ENCODE measurements around the gene CALML4.
"Not testable (repeated sequence)": the region's sequence is repeated elsewhere in the genome, so short reads cannot be mapped to it uniquely, and the experiment has no call there.

The CALML4 gene

DNA sequence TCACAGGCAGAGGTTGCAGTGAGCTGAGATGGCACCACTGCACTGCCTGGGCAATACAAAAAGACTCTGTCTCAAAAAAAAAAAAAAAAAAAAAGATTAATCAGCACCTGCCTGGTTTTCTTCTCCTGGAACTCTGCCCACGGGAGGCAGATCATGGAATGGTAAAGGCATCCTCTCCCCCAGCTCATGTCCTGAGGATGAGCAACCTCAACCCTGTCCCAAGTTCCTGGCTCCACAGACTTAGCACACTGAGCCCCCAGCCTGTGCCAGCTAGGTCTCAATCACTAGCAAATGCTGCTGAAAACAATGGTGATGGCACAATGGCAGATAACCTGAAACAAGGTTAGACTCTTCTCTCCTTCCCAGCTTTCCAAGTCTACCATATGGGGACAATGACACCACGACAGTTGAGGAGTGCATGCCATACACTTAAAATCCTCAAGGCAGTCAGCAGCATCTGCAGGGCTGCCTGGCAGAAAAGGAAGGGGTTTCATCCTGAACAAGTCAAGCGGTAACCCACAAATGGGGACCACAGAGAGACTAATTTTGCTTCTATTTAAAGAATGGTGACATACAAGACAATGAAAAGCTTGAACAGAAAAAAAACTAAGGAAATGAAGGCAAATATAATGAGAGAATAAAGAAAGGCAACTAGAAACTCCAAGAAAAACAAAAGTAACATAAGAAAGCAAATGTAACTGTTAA lies 19.6 kb upstream of the CALML4 start:
- DNase-seq (ENCODE audit: low read depth), result no peak

DNA sequence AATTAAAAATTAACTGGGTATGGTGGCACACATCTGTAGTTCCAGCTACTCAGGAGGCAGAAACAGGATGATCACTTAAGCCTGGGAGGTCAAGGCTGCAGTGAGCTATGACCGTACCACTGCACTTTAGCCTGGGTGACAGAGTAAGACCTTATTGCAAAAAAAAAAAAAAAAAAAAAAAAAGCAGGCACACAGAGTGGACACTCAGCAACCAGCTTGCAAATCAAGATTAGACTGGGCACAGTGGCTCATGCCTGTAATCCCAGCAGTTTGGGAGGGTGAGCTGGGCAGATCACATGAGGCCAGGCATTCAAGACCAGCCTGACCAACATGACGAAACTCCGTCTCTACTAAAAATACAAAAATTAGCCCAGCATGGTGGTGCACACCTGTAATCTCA lies 19.0 kb upstream of the CALML4 start:
- DNase-seq (ENCODE audit: low read depth), result no peak

DNA sequence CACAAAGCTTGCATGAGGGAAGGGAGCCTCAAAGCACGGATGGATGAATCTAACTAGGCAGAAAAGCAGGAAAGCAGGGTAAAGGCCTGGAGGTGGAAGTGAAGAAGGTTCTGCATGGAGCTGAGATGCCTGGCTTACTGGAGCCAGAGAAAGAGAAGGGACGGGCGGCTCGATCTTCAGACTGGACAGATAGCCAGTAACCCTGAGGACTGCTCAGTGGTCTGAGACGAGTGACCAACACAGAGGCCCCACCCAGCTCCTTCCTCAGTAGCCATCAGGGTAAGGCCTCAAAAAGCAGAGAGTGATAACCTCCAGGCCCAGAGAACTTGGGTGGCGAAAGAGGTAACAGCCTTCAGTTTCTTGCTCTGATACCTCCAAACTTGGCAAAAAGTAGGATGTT lies 18.0 kb upstream of the CALML4 start:
- no peak for DNase-seq (ENCODE audit: low read depth)

DNA sequence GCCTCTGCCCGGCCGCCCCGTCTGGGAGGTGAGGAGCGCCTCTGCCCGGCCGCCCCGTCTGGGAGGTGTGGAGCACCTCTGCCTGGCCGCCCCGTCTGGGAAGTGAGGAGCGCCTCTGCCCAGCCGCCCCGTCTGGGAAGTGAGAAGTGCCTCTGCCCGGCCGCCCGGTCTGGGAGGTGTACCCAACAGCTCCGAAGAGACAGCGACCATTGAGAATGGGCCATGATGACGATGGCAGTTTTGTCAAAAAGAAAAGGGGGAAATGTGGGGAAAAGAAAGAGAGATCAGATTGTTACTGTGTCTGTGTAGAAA lies 17.3 kb upstream of the CALML4 start:
- DNase-seq (ENCODE audit: low read depth), result not testable (repeated sequence)

DNA sequence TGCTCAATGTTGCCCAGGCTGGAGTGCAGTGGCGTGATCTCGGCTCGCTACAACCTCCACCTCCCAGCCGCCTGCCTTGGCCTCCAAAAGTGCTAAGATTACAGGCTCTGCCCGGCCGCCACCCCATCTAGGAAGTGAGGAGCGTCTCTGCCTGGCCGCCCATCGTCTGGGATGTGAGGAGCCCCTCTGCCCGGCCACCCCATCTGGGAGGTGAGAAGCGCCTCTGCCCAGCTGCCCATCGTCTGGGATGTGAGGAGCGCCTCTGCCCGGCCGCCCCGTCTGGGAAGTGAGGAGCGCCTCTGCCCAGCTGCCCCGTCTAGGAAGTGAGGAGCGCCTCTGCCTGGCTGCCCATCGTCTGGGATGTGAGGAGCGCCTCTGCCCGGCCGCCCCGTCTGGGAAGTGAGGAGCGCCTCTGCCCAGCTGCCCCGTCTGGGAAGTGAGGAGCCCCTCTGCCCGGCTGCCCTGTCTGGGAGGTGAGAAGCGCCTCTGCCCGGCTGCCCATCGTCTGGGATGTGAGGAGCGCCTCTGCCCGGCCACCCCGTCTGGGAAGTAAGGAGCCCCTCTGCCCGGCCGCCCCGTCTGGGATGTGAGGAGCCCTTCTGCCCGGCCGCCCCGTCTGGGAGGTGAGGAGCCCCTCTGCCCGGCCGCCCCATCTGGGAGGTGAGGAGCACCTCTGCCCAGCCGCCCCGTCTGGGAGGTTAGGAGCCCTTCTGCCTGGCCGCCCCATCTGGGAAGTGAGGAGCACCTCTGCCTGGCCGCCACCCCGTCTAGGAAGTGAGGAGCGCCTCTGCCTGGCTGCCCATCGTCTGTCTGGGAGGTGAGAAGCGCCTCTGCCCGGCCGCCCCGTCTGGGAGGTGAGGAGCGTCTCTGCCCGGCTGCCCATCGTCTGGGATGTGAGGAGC lies 16.6 kb upstream of the CALML4 start:
- DNase-seq (ENCODE audit: low read depth), result not testable (repeated sequence)

DNA sequence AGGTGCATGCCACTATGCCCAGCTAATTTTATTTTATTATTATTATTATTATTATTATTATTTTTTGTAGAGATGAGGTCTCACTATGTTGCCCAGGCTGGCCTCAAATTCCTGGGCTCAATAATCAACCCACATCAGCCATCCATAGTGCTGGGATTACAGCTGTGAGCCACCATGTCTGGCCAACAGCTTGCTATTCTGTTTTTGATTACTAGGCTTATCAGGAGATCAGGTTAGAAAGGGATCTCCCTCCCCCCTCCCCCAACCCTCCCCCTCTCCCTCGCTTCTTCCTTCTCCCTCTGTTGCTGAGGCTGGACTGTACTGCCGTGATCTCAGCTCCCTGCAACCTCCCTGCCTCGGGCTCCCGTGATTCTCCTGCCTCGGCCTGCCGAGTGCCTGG lies 15.8 kb upstream of the CALML4 start:
- DNase-seq (ENCODE audit: low read depth), result no peak

DNA sequence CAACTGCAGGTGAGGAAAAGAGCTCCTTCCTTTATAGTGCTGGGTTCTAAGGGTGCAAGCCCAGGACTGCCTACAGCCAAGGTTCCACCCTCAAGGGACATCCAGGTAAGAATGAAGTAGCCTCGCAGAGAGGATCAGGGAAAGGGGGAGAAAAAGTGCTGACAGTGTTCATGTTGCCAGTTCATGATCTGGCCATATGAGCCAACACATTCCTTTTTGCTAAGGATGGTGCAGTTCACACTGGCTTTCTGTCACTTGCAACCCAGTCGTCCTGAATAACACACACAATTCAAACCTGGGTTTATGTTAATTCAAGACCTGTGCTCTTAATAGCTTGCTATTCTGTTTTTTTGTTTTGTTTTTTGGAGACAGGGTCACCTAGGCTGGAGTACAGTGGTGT lies 15.4 kb upstream of the CALML4 start:
- no peak for DNase-seq (ENCODE audit: low read depth)

DNA sequence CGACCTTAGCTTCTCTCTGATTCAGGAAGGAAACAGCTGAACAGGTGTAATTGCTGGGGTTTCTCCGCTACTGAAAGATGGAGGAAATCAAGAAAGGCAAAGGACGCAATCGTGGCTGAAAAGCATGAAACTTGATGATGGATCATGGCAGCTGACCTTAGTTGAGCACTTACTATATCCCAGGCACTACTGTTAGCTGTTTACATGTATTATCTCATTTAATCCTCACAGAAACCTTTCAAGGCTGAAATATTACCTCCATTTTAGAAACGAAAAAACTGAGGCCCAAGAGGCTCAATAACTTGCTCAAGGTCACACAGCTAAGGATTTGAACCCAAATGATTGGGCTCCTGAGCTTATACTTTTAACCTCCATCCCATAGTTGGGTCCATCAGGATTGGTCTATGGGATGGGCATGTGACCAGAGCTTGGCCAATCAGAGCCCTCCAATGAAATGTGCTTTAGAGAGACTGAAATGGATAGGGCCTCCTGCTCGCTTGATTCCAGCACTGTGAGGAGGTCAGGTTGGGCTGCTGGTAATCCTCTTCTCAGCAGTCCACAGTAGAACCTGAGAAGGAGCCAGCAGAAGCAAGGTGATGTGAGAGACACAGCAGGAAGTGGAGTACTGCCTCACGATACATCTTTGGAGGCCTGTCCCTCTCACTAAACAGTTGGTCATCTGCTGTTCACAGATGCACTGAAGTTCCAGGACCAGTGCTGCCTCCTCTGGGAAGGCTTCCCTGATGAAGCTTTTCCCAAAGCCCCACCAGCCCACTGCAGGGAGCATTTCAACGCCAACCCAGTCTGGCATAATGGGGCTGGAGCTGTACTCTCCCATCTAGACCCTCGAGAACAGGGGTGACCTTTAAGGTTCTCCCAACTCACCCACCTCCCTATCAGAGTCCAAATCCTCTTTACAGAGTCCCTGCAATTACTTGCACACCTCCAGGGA lies 14.0 kb upstream of the CALML4 start:
- DNase-seq (ENCODE audit: low read depth), result no peak

DNA sequence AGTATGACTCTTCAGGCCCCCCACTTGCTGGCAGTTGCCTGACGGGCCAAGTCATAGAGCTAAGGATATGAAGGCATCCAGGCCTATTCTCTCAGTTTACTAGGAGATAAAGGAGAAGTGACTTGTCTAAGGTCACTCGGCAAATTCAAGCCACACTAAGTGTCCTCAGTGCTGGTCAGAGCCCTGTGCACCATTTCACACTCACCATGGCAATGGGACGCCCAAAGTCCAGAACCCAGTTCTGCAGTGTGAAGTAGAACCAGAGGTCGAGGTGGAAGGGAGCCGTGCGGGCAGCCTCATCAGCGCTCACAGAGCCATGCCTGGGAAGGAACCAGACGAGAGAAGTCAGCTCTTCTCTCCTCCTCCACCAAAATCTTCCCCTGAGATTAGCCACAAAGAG lies 13.2 kb upstream of the CALML4 start:
- DNase-seq (ENCODE audit: low read depth), result no peak

DNA sequence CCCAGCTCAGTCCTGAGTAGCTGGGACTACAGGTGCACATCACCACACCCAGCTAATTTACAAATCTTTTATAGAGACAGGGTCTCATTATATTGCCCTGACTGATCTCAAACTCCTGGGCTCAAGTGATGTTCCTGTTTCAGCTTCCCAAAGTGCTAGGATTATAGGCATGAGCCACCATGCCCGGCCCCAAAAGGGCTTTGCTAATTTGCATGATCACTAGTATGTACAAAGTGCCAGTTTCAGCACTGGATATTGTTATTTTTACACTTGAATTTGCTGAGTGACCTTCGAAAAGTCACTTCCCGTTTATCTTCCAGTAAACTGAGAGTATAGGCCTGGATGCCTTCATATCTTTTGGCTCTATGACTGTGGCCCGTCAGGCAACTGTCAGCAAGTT lies 12.2 kb upstream of the CALML4 start:
- DNase-seq (ENCODE audit: low read depth), result no peak

DNA sequence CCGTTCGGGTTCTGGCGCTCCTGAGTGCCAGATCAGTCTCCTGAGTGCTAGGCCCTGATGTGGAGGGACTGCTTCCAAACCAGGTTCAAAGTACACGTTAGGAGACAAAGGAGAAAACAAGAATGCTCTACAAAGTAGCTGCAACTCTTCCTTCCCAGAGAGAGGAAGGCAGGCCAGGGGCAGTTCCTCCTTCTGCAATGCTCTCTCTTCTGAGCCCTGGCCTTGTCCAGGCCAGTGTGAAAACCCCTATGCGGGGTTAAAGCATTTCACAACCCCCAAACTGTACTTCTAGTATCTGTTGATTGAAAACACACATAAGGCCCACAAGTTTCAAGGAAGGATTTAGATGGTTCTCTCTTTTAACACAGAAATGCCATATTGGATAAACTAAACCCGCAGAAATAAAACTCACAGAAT lies 9.7 kb upstream of the CALML4 start:
- no peak for DNase-seq (ENCODE audit: low read depth)

DNA sequence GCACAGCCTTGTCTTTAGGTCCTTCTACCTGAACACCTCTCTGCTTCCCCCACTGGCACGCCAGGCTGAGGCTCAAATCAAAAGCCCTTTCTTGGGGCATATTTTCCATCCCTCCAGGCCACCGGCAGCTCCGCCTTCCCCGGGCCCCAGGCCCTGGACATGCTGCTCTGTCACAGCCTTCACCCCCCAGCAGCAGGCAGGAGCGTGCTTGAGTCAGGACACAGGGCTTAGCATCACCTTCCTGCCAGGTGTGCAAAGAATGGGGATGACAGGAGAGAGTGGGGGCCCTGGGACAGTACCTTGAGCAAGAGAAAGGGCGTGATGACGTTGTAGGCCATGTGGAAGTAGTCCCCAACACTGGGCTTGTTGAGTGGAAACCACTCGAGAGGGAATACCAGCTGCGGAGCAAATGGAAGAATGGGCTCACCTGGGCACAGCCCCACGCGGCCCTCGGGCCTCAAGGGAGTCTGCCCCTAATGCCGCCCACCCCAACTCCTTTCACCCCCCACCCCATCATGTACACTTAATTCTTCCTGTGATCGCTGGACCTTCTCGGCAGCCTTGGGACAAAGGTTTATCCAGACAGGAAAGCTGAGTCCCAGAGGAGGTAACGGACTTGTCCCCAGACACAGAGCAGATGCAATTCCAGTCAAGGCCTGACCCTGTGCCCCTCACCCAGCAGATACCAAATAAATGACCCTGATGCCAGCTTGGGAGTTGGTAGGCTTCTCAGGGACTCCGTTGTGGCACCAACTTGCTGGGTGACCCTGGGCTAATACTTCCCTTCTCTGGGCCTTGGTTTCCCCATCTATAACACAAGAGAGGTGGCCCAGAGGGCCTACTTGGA lies 9.1 kb upstream of the CALML4 start:
- DNase-seq (ENCODE audit: low read depth), result no peak

DNA sequence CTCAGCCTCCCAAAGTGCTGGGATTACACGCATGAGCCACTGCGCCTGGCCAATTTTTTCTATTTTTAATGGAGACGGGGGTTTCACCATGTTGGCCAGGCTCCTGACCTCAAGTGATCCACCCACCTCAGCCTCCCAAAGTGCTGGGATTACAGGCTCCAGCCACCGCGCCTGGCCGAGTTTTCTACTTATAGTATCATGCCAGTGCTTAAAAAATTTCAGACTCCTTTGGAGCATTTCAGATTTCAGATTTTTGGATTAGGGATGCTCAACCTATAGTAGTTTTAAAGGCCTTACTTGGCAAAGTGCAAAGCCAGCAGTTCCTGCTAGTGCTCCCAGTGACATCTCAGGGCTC lies 8.3 kb upstream of the CALML4 start:
- not testable (repeated sequence) for DNase-seq (ENCODE audit: low read depth)

DNA sequence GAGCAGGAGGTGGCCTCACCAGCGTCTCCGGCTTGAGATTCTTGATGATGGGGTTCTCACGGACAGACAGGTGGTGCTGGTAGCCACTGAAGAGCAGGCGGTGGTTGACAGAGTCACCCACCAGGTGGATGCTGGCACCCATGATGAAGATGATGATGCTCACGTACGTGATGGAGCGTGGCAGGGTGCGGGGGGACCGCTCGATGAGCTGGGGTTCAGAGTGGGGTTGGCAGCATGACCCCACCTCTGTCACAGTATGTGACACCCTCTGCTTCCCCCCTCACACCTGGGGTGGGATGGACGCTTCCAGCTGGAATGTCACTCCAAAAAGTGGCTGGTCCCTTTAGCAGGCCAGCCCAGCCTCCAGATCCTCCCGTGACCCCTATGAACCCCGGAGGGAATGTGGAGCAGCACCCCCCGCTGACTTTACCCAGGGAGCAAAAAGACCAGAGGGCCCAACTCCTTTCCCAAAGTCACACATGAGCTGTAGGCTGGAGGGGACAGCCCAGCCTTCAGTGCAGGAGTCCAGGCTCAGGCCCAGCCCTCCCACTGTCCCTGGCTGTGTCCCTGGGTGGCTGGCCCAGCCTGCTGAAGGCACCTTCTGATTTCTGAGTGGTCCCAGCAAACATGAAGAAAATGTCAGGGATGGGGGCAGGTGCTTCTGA lies 6.7 kb upstream of the CALML4 start:
- DNase-seq (ENCODE audit: low read depth), result no peak

DNA sequence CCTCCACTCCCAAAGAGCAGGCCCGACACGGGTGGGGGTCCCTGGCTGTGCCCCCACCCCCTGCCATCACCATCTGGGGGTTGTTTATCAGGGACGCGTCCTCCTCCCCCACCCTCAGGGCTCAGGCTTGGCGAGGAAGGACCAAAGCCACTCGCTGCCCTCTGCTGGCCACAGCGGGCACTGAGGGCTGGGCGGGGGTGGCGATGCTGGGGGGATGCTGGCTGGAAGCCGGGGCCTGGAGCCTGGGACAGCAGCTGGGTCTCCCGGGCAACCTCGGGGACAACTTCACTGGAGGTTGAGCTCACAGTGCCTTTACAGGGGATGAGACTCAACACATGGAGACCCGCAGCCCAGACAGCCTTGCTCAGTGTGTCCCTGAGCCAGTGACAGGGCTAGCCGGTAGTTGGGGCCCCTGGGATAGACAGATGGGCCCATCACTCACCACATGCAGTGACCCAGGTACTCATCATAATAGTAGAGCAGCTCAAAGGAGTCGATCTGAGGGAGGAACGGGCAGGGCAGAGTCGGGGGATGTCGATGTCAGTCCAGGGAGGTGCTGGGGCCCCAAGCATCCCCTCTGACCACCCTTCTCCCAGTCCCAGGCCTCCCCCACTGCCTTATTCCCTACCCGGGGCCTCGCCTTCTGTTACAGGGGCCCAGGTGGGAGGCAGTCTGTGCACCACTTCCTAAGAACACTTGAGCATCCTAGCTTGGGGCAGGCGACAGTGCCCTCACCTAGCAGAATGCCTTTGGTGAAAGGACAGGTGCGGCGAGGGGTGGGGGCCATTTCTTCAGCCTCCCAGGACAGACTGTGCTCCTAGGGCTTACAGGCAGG lies 5.9 kb upstream of the CALML4 start:
- DNase-seq (ENCODE audit: low read depth), result peak; percentile 19

DNA sequence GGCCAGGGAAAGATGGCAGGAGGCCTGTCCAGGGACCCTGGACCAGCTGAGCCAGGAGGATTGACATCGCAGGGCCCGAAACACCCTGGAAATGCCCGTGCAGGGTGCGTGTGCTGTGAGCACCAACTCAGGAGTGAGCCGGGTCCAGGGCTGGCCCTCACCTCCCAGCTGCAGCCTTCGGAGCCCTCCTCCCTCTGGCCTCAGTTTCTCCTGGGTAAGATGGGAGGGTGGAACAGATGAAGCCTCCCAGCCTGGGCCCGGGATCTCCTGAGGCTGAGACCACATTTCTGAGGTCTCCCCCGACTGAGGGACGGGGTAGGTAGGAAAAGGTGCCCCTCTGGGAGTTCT lies 5.3 kb upstream of the CALML4 start:
- DNase-seq (ENCODE audit: low read depth), result no peak

DNA sequence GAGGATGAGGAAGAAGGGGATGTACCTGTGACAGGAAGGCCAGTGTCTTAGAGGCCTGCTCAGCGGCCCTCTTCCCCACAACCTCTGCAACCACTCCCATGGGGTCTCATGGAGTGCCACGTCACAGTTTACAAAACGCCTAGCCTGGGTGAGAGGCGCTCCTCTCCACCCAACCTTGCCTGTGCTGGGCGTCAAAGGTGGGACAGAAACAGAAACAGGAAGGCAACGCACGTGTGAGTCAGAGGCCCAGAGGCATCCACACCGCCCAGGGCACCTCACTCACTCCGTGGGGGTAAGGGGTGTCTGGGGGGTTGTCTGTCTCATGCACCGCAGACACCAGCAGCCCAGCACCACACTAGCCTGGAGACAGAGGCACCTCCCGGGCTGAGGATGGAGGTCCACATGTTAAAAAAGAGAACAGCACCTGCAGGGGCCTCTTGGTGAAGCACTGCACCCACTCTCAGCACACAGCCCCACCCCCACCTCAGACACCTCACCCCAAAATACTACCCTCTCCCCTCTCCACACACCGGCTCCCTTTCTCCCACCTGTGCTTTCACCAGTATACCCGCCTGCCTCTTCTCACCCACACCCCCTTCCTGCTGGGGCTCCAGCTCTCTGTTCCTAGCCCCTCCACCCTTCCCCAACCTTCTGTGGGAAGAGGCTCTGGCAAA lies 4.7 kb upstream of the CALML4 start:
- DNase-seq (ENCODE audit: low read depth), result no peak

DNA sequence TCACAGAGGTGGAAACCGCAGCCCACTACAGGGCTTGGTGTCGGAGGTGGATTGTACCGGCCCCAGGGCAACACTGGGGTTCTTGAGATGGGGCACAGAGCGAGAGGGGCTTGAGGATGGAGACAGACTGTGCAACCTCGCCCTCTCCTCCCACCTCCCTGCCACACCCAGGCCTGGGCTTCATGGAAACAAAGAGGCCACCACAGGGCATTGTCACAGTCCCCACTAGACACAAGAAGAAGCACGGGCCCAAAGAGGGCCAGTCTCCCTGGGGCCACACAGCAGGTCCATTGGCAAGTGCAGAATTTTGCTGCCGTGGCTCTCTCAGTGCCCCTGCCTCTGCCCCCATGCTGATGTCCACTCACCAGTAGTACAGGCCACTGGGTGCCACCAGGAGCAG lies 4.1 kb upstream of the CALML4 start:
- no peak for DNase-seq (ENCODE audit: low read depth)

DNA sequence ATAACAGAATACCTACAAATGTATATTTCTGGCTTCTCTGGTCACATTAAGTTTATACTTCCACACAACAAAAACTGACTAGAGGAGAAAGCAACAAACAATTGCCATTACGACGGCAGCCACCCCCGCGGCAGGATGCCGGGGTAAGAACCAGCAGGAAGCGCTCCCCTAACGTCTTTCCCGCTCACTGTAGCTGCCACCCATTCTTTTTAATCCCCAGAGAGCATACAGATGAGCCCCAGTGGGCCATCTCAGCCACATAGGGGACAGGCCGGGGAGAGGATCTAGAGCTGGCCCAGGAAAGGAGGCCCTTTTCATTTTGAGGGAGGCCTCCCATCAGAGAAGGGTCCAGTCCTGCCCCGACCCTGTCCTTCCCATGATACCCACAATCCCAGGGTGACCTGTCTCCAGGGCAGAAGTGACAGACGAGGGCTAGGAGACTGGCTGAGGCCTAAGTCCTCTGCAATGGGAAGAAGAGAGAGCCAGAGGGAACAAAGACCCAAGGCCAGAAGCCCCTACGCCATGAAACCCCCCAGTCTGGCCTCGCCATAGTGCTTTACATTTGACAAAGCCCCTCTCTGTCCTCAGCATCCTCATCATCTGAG lies 3.6 kb upstream of the CALML4 start:
- DNase-seq (ENCODE audit: low read depth), result no peak
